ENCODE measurements around the gene WNT3A.

Gene WNT3A

DNA sequence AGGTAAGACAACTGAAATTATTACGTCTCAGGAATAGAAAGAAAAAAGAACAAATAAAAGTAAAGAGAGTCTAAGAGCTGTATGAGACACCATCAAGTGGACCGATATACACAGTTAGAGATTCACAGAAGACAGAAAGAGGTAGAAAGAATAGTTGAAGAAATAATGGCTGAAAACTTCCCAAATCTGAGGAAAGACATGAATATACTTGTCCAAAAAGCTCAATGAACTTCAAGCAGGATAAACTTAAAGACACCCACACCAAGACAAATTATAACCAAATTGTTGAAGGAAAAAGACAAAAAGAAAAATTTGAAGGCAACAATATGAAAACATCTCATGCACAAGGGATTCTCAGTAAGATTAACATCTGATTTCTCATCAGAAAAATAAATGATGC lies 19.6 kb upstream of the WNT3A start:
- no peak for DNase-seq (ENCODE audit: low read depth in 1 of 2, low spot score in 1 of 2)
- H3K27me3 ChIP-seq (ENCODE audit: insufficient read depth, poor library complexity, severe bottlenecking) = no peaks in the 10 kb centered on the region
- H3K27ac ChIP-seq (replicated peaks) = no peak overlapping the region
- TF ChIP-seq, protein P1, sequence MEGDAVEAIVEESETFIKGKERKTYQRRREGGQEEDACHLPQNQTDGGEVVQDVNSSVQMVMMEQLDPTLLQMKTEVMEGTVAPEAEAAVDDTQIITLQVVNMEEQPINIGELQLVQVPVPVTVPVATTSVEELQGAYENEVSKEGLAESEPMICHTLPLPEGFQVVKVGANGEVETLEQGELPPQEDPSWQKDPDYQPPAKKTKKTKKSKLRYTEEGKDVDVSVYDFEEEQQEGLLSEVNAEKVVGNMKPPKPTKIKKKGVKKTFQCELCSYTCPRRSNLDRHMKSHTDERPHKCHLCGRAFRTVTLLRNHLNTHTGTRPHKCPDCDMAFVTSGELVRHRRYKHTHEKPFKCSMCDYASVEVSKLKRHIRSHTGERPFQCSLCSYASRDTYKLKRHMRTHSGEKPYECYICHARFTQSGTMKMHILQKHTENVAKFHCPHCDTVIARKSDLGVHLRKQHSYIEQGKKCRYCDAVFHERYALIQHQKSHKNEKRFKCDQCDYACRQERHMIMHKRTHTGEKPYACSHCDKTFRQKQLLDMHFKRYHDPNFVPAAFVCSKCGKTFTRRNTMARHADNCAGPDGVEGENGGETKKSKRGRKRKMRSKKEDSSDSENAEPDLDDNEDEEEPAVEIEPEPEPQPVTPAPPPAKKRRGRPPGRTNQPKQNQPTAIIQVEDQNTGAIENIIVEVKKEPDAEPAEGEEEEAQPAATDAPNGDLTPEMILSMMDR (IDR thresholded peaks at IDR 0.05; ENCODE audit: insufficient read depth, low read length) = no peak
- TF ChIP-seq GABPA (IDR thresholded peaks at IDR 0.05; ENCODE audit: low read depth) (no peak), SPI1 (IDR thresholded peaks at IDR 0.05; ENCODE audit: borderline replicate concordance, low read depth) (no peak), POLR2AphosphoS5 (IDR thresholded peaks at IDR 0.05; ENCODE audit: low read depth) (no peak)
- TF ChIP-seq, protein P2, sequence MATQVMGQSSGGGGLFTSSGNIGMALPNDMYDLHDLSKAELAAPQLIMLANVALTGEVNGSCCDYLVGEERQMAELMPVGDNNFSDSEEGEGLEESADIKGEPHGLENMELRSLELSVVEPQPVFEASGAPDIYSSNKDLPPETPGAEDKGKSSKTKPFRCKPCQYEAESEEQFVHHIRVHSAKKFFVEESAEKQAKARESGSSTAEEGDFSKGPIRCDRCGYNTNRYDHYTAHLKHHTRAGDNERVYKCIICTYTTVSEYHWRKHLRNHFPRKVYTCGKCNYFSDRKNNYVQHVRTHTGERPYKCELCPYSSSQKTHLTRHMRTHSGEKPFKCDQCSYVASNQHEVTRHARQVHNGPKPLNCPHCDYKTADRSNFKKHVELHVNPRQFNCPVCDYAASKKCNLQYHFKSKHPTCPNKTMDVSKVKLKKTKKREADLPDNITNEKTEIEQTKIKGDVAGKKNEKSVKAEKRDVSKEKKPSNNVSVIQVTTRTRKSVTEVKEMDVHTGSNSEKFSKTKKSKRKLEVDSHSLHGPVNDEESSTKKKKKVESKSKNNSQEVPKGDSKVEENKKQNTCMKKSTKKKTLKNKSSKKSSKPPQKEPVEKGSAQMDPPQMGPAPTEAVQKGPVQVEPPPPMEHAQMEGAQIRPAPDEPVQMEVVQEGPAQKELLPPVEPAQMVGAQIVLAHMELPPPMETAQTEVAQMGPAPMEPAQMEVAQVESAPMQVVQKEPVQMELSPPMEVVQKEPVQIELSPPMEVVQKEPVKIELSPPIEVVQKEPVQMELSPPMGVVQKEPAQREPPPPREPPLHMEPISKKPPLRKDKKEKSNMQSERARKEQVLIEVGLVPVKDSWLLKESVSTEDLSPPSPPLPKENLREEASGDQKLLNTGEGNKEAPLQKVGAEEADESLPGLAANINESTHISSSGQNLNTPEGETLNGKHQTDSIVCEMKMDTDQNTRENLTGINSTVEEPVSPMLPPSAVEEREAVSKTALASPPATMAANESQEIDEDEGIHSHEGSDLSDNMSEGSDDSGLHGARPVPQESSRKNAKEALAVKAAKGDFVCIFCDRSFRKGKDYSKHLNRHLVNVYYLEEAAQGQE (IDR thresholded peaks at IDR 0.05; ENCODE audit: insufficient replicate concordance, low read depth) = no peak
- H3K4me3 ChIP-seq (replicated peaks; ENCODE audit: insufficient read depth, low read length) = no peak overlapping the region

DNA sequence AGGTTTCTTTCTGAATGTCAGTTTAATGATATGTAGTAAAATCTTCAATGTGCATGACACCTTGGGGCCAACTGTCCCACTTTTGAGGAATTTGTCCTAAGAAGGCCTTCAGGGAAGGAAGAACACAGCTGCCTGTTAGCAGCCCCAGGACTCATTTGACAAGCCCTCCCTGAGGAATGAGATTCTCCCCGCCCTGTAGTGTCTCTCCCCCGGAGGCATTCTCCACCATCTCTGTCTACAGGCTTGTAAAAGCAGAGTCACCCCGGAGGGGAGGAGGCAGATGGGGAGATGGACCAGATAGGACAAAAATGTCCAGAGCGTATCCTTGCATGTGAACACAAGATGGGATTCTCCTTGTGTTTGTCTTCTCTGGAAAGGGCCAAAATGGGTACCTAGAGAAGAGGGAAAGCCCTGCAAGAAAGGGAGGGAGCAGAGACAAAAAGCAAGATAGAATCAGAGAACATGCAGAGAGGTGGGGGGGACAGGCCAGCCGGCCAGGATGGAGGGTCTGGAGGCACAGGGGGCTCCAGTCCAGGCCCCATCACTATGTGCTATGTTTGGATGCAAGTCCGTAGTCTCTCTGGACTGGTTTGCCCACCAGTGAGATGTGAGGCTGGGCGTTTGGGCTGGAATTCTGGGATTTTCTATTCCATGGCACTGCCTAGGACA lies 12.0 kb upstream of the WNT3A start:
- DNase-seq (ENCODE audit: low read depth in 1 of 2, low spot score in 1 of 2) = no peak
- TF ChIP-seq, protein P1 (IDR thresholded peaks at IDR 0.05; ENCODE audit: insufficient read depth, low read length) = no peak
- TF ChIP-seq SPI1 (IDR thresholded peaks at IDR 0.05; ENCODE audit: borderline replicate concordance, low read depth) = no peak
- TF ChIP-seq, protein P2 (IDR thresholded peaks at IDR 0.05; ENCODE audit: insufficient replicate concordance, low read depth) = no peak
- TF ChIP-seq POLR2AphosphoS5 (IDR thresholded peaks at IDR 0.05; ENCODE audit: low read depth) = no peak

DNA sequence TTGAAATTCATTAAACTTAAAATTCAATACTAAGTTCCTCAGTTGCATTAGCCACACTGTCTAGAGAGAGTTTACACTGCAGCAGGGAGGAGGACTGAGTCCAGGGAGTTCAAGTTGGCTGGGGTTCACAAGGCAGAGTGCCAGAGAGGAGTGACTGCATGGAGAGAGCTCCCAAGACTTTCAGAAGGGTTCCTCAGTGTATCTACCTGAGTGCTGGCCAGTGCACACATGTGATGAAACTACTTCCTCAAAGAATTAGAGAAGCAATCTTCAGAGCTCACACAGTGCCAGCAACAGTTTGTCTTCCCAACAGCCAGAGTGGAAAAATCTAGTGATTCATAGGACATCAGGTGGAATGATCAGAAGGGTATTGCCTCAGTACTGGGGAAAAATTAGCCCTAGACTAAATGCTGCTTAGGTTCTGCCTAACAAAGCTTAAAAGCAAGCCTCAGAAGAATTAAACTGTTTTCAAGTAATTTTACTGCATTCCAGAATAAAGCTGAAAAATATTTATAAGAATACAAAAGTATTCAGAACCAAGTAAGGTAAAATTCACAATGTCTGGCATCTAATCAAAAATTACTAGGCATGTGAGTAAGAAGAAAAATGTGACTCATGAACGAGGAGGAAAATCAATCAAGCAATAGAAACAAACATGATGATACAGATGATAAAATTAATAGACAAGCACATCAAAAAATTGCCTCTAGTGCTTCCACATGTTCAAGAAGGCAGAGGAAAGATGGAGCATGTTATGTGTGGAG lies 10.4 kb upstream of the WNT3A start:
- Histone ChIP-seq H3K4me3 (replicated peaks; ENCODE audit: insufficient read depth, low read length) (no peak overlapping the region), H3K27me3 (ENCODE audit: insufficient read depth, poor library complexity, severe bottlenecking) (no peaks in the 10 kb centered on the region), H3K27ac (replicated peaks) (no peak overlapping the region)
- TF ChIP-seq, protein P1 (IDR thresholded peaks at IDR 0.05; ENCODE audit: insufficient read depth, low read length) = no peak
- TF ChIP-seq, protein P2 (IDR thresholded peaks at IDR 0.05; ENCODE audit: insufficient replicate concordance, low read depth) = no peak
- TF ChIP-seq SPI1 (IDR thresholded peaks at IDR 0.05; ENCODE audit: borderline replicate concordance, low read depth) (no peak), POLR2AphosphoS5 (IDR thresholded peaks at IDR 0.05; ENCODE audit: low read depth) (no peak), GABPA (IDR thresholded peaks at IDR 0.05; ENCODE audit: low read depth) (no peak)
- DNase-seq (ENCODE audit: low read depth in 1 of 2, low spot score in 1 of 2) = no peak

More for the DNA sequence above, 12.0 kb upstream of the WNT3A start:
- Histone ChIP-seq H3K27ac (replicated peaks) (no peak overlapping the region), H3K4me3 (replicated peaks; ENCODE audit: insufficient read depth, low read length) (no peak overlapping the region), H3K27me3 (ENCODE audit: insufficient read depth, poor library complexity, severe bottlenecking) (no peaks in the 10 kb centered on the region)

Measured in HL-60 (cell line).